SK-N-SH (cell line): Measurements from ENCODE around the gene COX7B2. TPM values are rescaled to one million over a fixed set of nuclear protein-coding genes. Genes with fewer than 3 reads are reported as not detected.

ENCODE experiments used
- CTCF ChIA-PET: fragments of 300-600, 350-600 bp; formaldehyde crosslinking; extraction: SDS; loops from one replicate; lab custom pipeline; 2021; lab: Yijun Ruan, JAX
- POLR2A ChIA-PET: fragments of 350-600 bp; sonication (Branson Sonifier 250); formaldehyde crosslinking; extraction: SDS; loops from one replicate; lab custom pipeline; 2020; ENCODE audit warnings: antibody characterized with exemption, inconsistent platforms; lab: Yijun Ruan, JAX
- DNase-seq: peaks from one replicate; pipeline ENCODE4 v3.0.0; 2012
- H2AFZ ChIP-seq: fragments of 200-600 bp; sonication (generic); 2 replicates; pipeline ENCODE4 v1.8.1; 2016; ENCODE audit warnings: antibody characterized with exemption, mild to moderate bottlenecking, low read depth
- H3F3A ChIP-seq: fragments of 200-600 bp; sonication (generic); replicated peaks from 2 replicates; pipeline ENCODE3; 2016; ENCODE audit warnings: antibody characterized with exemption, mild to moderate bottlenecking; ENCODE audit not compliant: insufficient read depth
- H3K27ac ChIP-seq, 2 experiments: fragments of 200-500 bp in 1 of 2; fragments of 200-600 bp in 1 of 2; sonication (Bioruptor generic) in 1 of 2; sonication (generic), shearing (Covaris generic) in 1 of 2; 2 replicates each; pipeline versions ENCODE4 v1.5.1 to v1.6.1; 2014 to 2016; ENCODE audit warnings: low read depth in 2 of 2, inconsistent platforms in 1 of 2, low read length in 1 of 2, mild to moderate bottlenecking in 1 of 2, mixed read lengths in 1 of 2
- H3K27me3 ChIP-seq: fragments of 200-600 bp; sonication (generic), shearing (Covaris generic); 2 replicates; pipeline ENCODE4 v1.6.1; 2016; ENCODE audit warnings: mixed run types; ENCODE audit not compliant: insufficient read depth
- H3K36me3 ChIP-seq, 2 experiments: fragments of 200-500 bp in 1 of 2; fragments of 200-600 bp in 1 of 2; sonication (Bioruptor generic) in 1 of 2; sonication (generic) in 1 of 2; replicated peaks in 1 of 2; 2 replicates each; pipeline versions ENCODE3 to v1.5.1; 2014 to 2016; ENCODE audit warnings: low read length in 1 of 2, mild to moderate bottlenecking in 1 of 2; ENCODE audit not compliant: insufficient read depth in 2 of 2, control insufficient read depth in 1 of 2
- H3K4me1 ChIP-seq, 2 experiments: fragments of 200-500 bp in 1 of 2; fragments of 200-600 bp in 1 of 2; sonication (Bioruptor generic) in 1 of 2; sonication (generic), shearing (Covaris generic) in 1 of 2; 2 replicates each; pipeline versions ENCODE4 v1.5.1 to v1.6.1; 2014 to 2016; ENCODE audit warnings: low read depth in 1 of 2, low read length in 1 of 2, mixed run types in 1 of 2; ENCODE audit not compliant: insufficient read depth in 2 of 2, control insufficient read depth in 1 of 2
- H3K4me2 ChIP-seq: fragments of 200-600 bp; sonication (generic), shearing (Covaris generic); 2 replicates; pipeline ENCODE4 v1.6.1; 2017; ENCODE audit warnings: mixed run types
- H3K4me3 ChIP-seq, 2 experiments: fragments of 200-500 bp in 1 of 2; fragments of 200-600 bp in 1 of 2; sonication (Bioruptor generic) in 1 of 2; sonication (generic), shearing (Covaris generic) in 1 of 2; 2 replicates each; pipeline versions ENCODE4 v1.5.1 to v1.8.1; 2014 to 2016; ENCODE audit warnings: low read depth in 2 of 2, inconsistent platforms in 1 of 2, low read length in 1 of 2, mild to moderate bottlenecking in 1 of 2, mixed read lengths in 1 of 2, moderate library complexity in 1 of 2
- H3K79me2 ChIP-seq: fragments of 200-600 bp; sonication (generic); 2 replicates; pipeline ENCODE4 v1.8.1; 2017; ENCODE audit warnings: mild to moderate bottlenecking; ENCODE audit not compliant: insufficient read depth
- H3K9ac ChIP-seq: fragments of 200-600 bp; sonication (generic); 2 replicates; pipeline ENCODE4 v1.6.1; 2017; ENCODE audit warnings: mixed run types
- H3K9me2 ChIP-seq: fragments of 200-600 bp; sonication (generic); 2 replicates; pipeline ENCODE4 v1.6.1; 2017; ENCODE audit warnings: mixed run types
- H3K9me3 ChIP-seq: fragments of 200-600 bp; sonication (generic); 2 replicates; pipeline ENCODE4 v1.6.1; 2017; ENCODE audit warnings: mixed run types, mild to moderate bottlenecking, moderate library complexity
- H4K20me1 ChIP-seq: fragments of 200-600 bp; sonication (generic); 2 replicates; pipeline ENCODE4 v1.6.1; 2017; ENCODE audit warnings: mild to moderate bottlenecking, mixed run types; ENCODE audit not compliant: insufficient read depth
- CHD2 ChIP-seq: fragments of 150-350 bp; IDR thresholded peaks from 2 replicates; pipeline ENCODE4 v1.6.1; 2018; ENCODE audit warnings: low read length; ENCODE audit not compliant: partially characterized antibody
- CTCF ChIP-seq: fragments of 200-600 bp; sonication (generic); IDR thresholded peaks from 2 replicates; pipeline ENCODE4 v1.6.1; 2017; ENCODE audit warnings: antibody characterized with exemption, mild to moderate bottlenecking, moderate library complexity
- EP300 ChIP-seq, 2 experiments: IDR thresholded peaks; 2 replicates each; pipeline versions ENCODE4 v1.4.0 to v1.6.1; 2012; ENCODE audit warnings: borderline replicate concordance in 1 of 2, low read depth in 1 of 2, low read length in 1 of 2
- FOSL2 ChIP-seq: IDR thresholded peaks from 2 replicates; pipeline ENCODE4 v1.4.0; 2012; ENCODE audit warnings: low read depth, mild to moderate bottlenecking, moderate library complexity, borderline replicate concordance
- FOXJ3 ChIP-seq: sonication (generic); formaldehyde crosslinking; IDR thresholded peaks from 2 replicates; pipeline ENCODE4 v1.5.1; 2020; ENCODE audit warnings: mild to moderate bottlenecking, missing genetic modification reagents
- JUND ChIP-seq: IDR thresholded peaks from 2 replicates; pipeline ENCODE4 v1.4.0; 2012
- MAX ChIP-seq: IDR thresholded peaks from 2 replicates; pipeline ENCODE4 v1.4.0; 2012; ENCODE audit warnings: low read depth
- NRF1 ChIP-seq: IDR thresholded peaks from 2 replicates; pipeline ENCODE4 v1.6.1; 2012; ENCODE audit warnings: low read depth, mild to moderate bottlenecking, low read length
- PBX3 ChIP-seq: IDR thresholded peaks from 2 replicates; pipeline ENCODE4; 2012
- POLR2AphosphoS5 ChIP-seq: IDR thresholded peaks from 2 replicates; pipeline ENCODE4 v1.6.1; 2012; ENCODE audit warnings: low read depth, low read length
- RCOR1 ChIP-seq: fragments of 150-350 bp; IDR thresholded peaks from 2 replicates; pipeline ENCODE4 v1.6.1; 2017; ENCODE audit warnings: antibody characterized with exemption, low read length
- RXRA ChIP-seq: IDR thresholded peaks from 2 replicates; pipeline ENCODE4 v1.4.0; 2012; ENCODE audit warnings: low read depth, mild to moderate bottlenecking, borderline replicate concordance
- SMC3 ChIP-seq: IDR thresholded peaks from 2 replicates; pipeline ENCODE4 v1.6.1; 2012; ENCODE audit warnings: low read depth, low read length, improper control_type of control experiment
- TAF1 ChIP-seq: IDR thresholded peaks from 2 replicates; pipeline ENCODE4 v1.6.1; 2012; ENCODE audit warnings: low read depth, mild to moderate bottlenecking, low read length, moderate library complexity, borderline replicate concordance
- TEAD4 ChIP-seq: IDR thresholded peaks from 2 replicates; pipeline ENCODE4 v1.4.0; 2012; ENCODE audit warnings: mild to moderate bottlenecking, borderline replicate concordance; ENCODE audit not compliant: insufficient read depth
- ZBTB33 ChIP-seq: IDR thresholded peaks from 2 replicates; pipeline ENCODE4 v1.4.0; 2012; ENCODE audit warnings: low read depth, borderline replicate concordance
- WGBS: methylation state at CpG from one replicate; pipeline ENCODE4 v1.1.6; 2017; ENCODE audit warnings: low lambda C conversion rate; 5-methylcytosine and 5-hydroxymethylcytosine counted together
- polyA plus RNA-seq, 3 experiments: library from polyadenylated mRNA; depleted of rRNA; stranded (reverse); fragments of >200 nt; gene quantifications; 2 replicates each; pipeline ENCODE4 v1.2.3, GENCODE V29; 2012

The COX7B2 gene
- polyA plus RNA-seq, 1 of the 3 experiments (the other 2 are of a cell fraction) = not detected

GRCh38 chr4:46950826-46951225 lies 41.8 kb upstream of the COX7B2 start:
- no peaks in the 10 kb centered on the region for H3K79me2 ChIP-seq
- peaks cover 0 to 11% of the 10 kb centered on the region in 2 experiments; a peak in 1 of 4 replicates for H3K4me1 ChIP-seq
- CTCF ChIA-PET = interaction anchor here (1.9 kb wide), 1 partner anchor 432 kb away, joined by 6 read pairs; no protein-coding TSS in a partner anchor
- POLR2A ChIA-PET = no interaction called here
- H3K9me3 ChIP-seq = no peaks in the 10 kb centered on the region
- H3F3A ChIP-seq = no peaks in the 10 kb centered on the region
- no peaks in the 10 kb centered on the region for H3K9me2 ChIP-seq
- H3K27me3 ChIP-seq = no peaks in the 10 kb centered on the region
- no peak overlapping the region for H3K27ac ChIP-seq
- H3K4me3 ChIP-seq = no peak overlapping the region
- H3K4me2 ChIP-seq = no peak overlapping the region
- no peaks in the 10 kb centered on the region for H4K20me1 ChIP-seq
- WGBS = 10% methylated on average over 3 of the region's 3 CpGs
- no peaks in the 10 kb centered on the region for H3K36me3 ChIP-seq
- H2AFZ ChIP-seq = no peak overlapping the region
- TF ChIP-seq TAF1 (no peak), FOSL2 (no peak), POLR2AphosphoS5 (no peak), SMC3 (no peak), PBX3 (no peak), FOXJ3 (CRISPR knock-in tag) (no peak), JUND (no peak), NRF1 (no peak), ZBTB33 (no peak), TEAD4 (no peak), CHD2 (no peak), CTCF (no peak), MAX (no peak), EP300 (IDR thresholded peaks at IDR 0.05; ENCODE audit: borderline replicate concordance in 1 of 2, low read depth in 1 of 2, low read length in 1 of 2) (no peak), RCOR1 (no peak), RXRA (no peak)
- TF ChIP-seq, all 33 proteins: peak for 0
- DNase-seq = no peak
- H3K9ac ChIP-seq = no peak overlapping the region
